HEK293 (cell line): Measurements from ENCODE around the gene IRS2.

Source experiments
- CTCF ChIP-seq: fragments of 450-650 bp; formaldehyde crosslinking; IDR thresholded peaks from 2 replicates; pipeline ENCODE4 v1.5.1; 2016; ENCODE audit warnings: missing biosample characterization, missing genetic modification characterization
- GFI1B ChIP-seq: fragments of 450-650 bp; formaldehyde crosslinking; IDR thresholded peaks from 2 replicates; pipeline ENCODE4 v1.5.1; 2016; ENCODE audit warnings: missing biosample characterization, missing genetic modification characterization
- GLI4 ChIP-seq: fragments of 450-650 bp; formaldehyde crosslinking; IDR thresholded peaks from 2 replicates; pipeline ENCODE4 v1.5.1; 2016; ENCODE audit warnings: missing biosample characterization, missing genetic modification characterization
- KLF1 ChIP-seq: fragments of 450-650 bp; formaldehyde crosslinking; IDR thresholded peaks from 2 replicates; pipeline ENCODE4 v1.5.1; 2016; ENCODE audit warnings: missing biosample characterization, missing genetic modification characterization
- KLF10 ChIP-seq: fragments of 450-650 bp; IDR thresholded peaks from 2 replicates; pipeline ENCODE4 v1.5.1; 2018; ENCODE audit warnings: missing biosample characterization, mild to moderate bottlenecking, missing genetic modification characterization
- KLF17 ChIP-seq: fragments of 450-650 bp; formaldehyde crosslinking; IDR thresholded peaks from 2 replicates; pipeline ENCODE4 v1.5.1; 2016; ENCODE audit warnings: missing biosample characterization, missing genetic modification characterization
- KLF7 ChIP-seq: fragments of 450-650 bp; formaldehyde crosslinking; IDR thresholded peaks from 2 replicates; pipeline ENCODE4 v1.5.1; 2016; ENCODE audit warnings: missing biosample characterization, missing genetic modification characterization, borderline replicate concordance
- KLF8 ChIP-seq: fragments of 450-650 bp; formaldehyde crosslinking; IDR thresholded peaks from 2 replicates; pipeline ENCODE4 v1.5.1; 2016; ENCODE audit warnings: missing biosample characterization, missing genetic modification characterization
- MZF1 ChIP-seq: fragments of 450-650 bp; formaldehyde crosslinking; IDR thresholded peaks from 2 replicates; pipeline ENCODE4 v1.5.1; 2017; ENCODE audit warnings: missing biosample characterization, missing genetic modification characterization, borderline replicate concordance
- PRDM6 ChIP-seq: fragments of 450-650 bp; formaldehyde crosslinking; IDR thresholded peaks from 2 replicates; pipeline ENCODE4 v1.5.1; 2017; ENCODE audit warnings: missing biosample characterization, missing genetic modification characterization
- YY1 ChIP-seq: fragments of 450-650 bp; formaldehyde crosslinking; IDR thresholded peaks from 2 replicates; pipeline ENCODE4 v1.5.1; 2018; ENCODE audit warnings: missing biosample characterization, missing genetic modification characterization
- ZEB2 ChIP-seq: fragments of 450-650 bp; formaldehyde crosslinking; IDR thresholded peaks from 2 replicates; pipeline ENCODE4 v1.5.1; 2016; ENCODE audit warnings: missing biosample characterization, missing genetic modification characterization
- ZFP3 ChIP-seq: fragments of 450-650 bp; formaldehyde crosslinking; IDR thresholded peaks from 2 replicates; pipeline ENCODE4 v1.5.1; 2016; ENCODE audit warnings: low read depth, missing biosample characterization, missing genetic modification characterization
- ZNF121 ChIP-seq: fragments of 450-650 bp; formaldehyde crosslinking; IDR thresholded peaks from 2 replicates; pipeline ENCODE4 v1.5.1; 2016; ENCODE audit warnings: missing biosample characterization, missing genetic modification characterization
- ZNF138 ChIP-seq: fragments of 450-650 bp; formaldehyde crosslinking; IDR thresholded peaks from 2 replicates; pipeline ENCODE4 v1.5.1; 2016; ENCODE audit warnings: missing biosample characterization, missing genetic modification characterization, borderline replicate concordance
- ZNF18 ChIP-seq: fragments of 450-650 bp; formaldehyde crosslinking; IDR thresholded peaks from 2 replicates; pipeline ENCODE4 v1.5.1; 2016; ENCODE audit warnings: missing biosample characterization, missing genetic modification characterization
- ZNF248 ChIP-seq: fragments of 450-650 bp; formaldehyde crosslinking; IDR thresholded peaks from 2 replicates; pipeline ENCODE4 v1.5.1; 2017; ENCODE audit warnings: missing biosample characterization, missing genetic modification characterization
- ZNF280C ChIP-seq: fragments of 450-650 bp; formaldehyde crosslinking; IDR thresholded peaks from 2 replicates; pipeline ENCODE4 v1.5.1; 2016; ENCODE audit warnings: missing biosample characterization, missing genetic modification characterization
- ZNF311 ChIP-seq: fragments of 450-650 bp; formaldehyde crosslinking; IDR thresholded peaks from 2 replicates; pipeline ENCODE4 v1.5.1; 2017; ENCODE audit warnings: missing biosample characterization, missing genetic modification characterization, borderline replicate concordance
- ZNF350 ChIP-seq: fragments of 450-650 bp; formaldehyde crosslinking; IDR thresholded peaks from 2 replicates; pipeline ENCODE4 v1.5.0; 2017; ENCODE audit warnings: missing biosample characterization, mild to moderate bottlenecking, missing genetic modification characterization
- ZNF354C ChIP-seq: fragments of 450-650 bp; formaldehyde crosslinking; IDR thresholded peaks from 2 replicates; pipeline ENCODE4 v1.5.1; 2016; ENCODE audit warnings: missing biosample characterization, missing genetic modification characterization, low read depth, borderline replicate concordance
- ZNF404 ChIP-seq: fragments of 450-650 bp; formaldehyde crosslinking; IDR thresholded peaks from 2 replicates; pipeline ENCODE4 v1.5.1; 2017; ENCODE audit warnings: missing biosample characterization, missing genetic modification characterization
- ZNF514 ChIP-seq: fragments of 450-650 bp; formaldehyde crosslinking; IDR thresholded peaks from 2 replicates; pipeline ENCODE4 v1.5.1; 2016; ENCODE audit warnings: missing biosample characterization, missing genetic modification characterization
- ZNF530 ChIP-seq: fragments of 450-650 bp; formaldehyde crosslinking; IDR thresholded peaks from 2 replicates; pipeline ENCODE4 v1.5.1; 2016; ENCODE audit warnings: low read depth, missing biosample characterization, missing genetic modification characterization
- ZNF560 ChIP-seq: fragments of 450-650 bp; formaldehyde crosslinking; IDR thresholded peaks from 2 replicates; pipeline ENCODE4 v1.5.1; 2017; ENCODE audit warnings: missing biosample characterization, missing genetic modification characterization, borderline replicate concordance
- ZNF561 ChIP-seq: fragments of 450-650 bp; IDR thresholded peaks from 2 replicates; pipeline ENCODE4 v1.5.1; 2018; ENCODE audit warnings: missing biosample characterization, missing genetic modification characterization, borderline replicate concordance
- ZNF600 ChIP-seq: fragments of 450-650 bp; formaldehyde crosslinking; IDR thresholded peaks from 2 replicates; pipeline ENCODE4 v1.5.1; 2016; ENCODE audit warnings: missing biosample characterization, missing genetic modification characterization
- ZNF747 ChIP-seq: fragments of 450-650 bp; formaldehyde crosslinking; IDR thresholded peaks from 2 replicates; pipeline ENCODE4 v1.5.1; 2016; ENCODE audit warnings: missing biosample characterization, missing genetic modification characterization
- ZNF768 ChIP-seq: fragments of 450-650 bp; formaldehyde crosslinking; IDR thresholded peaks from 2 replicates; pipeline ENCODE4 v1.5.1; 2018; ENCODE audit warnings: missing biosample characterization, mild to moderate bottlenecking, missing genetic modification characterization
- ZNF785 ChIP-seq: fragments of 450-650 bp; formaldehyde crosslinking; IDR thresholded peaks from 2 replicates; pipeline ENCODE4 v1.5.1; 2016; ENCODE audit warnings: missing biosample characterization, missing genetic modification characterization
- ZNF791 ChIP-seq: fragments of 450-650 bp; formaldehyde crosslinking; IDR thresholded peaks from 2 replicates; pipeline ENCODE4 v1.5.1; 2016; ENCODE audit warnings: missing biosample characterization, missing genetic modification characterization
- ZSCAN4 ChIP-seq: fragments of 450-650 bp; formaldehyde crosslinking; IDR thresholded peaks from 2 replicates; pipeline ENCODE4 v1.5.1; 2017; ENCODE audit warnings: missing biosample characterization, missing genetic modification characterization

Gene IRS2

GRCh38 chr13:109785141-109785891 lies 1.1 kb downstream of the IRS2 start (continued):
- TF ChIP-seq KLF17 (tag by site-specific recombination) (no peak), ZEB2 (tag by site-specific recombination) (peak; percentile 56; the same call in 1 of the 2 replicates), ZNF280C (tag by site-specific recombination) (no peak), ZNF747 (tag by site-specific recombination) (no peak), PRDM6 (tag by site-specific recombination) (no peak), KLF8 (tag by site-specific recombination) (no peak), KLF10 (tag by site-specific recombination) (peak; percentile 62; the same call in 1 of the 2 replicates), ZNF18 (tag by site-specific recombination) (no peak), ZNF354C (tag by site-specific recombination) (no peak), ZNF785 (no peak), GLI4 (tag by site-specific recombination) (0 out of 2 replicates have a peak, but pooled peaks have one; percentile 18), ZNF404 (tag by site-specific recombination) (no peak), ZNF514 (tag by site-specific recombination) (no peak), YY1 (tag by site-specific recombination) (no peak), KLF7 (no peak), MZF1 (tag by site-specific recombination) (no peak), ZNF600 (0 out of 2 replicates have a peak, but pooled peaks have one; percentile 39), ZNF121 (tag by site-specific recombination) (no peak), ZNF311 (tag by site-specific recombination) (no peak), GFI1B (no peak), CTCF (no peak), ZFP3 (no peak), ZNF791 (tag by site-specific recombination) (no peak), ZNF248 (tag by site-specific recombination) (no peak), KLF1 (tag by site-specific recombination) (no peak), ZSCAN4 (no peak), ZNF138 (tag by site-specific recombination) (no peak), ZNF560 (tag by site-specific recombination) (no peak), ZNF561 (tag by site-specific recombination) (no peak), ZNF530 (tag by site-specific recombination) (no peak), ZNF768 (tag by site-specific recombination) (no peak), ZNF350 (tag by site-specific recombination) (no peak)
